ENCODE results near the gene TEAD4.

TEAD4 gene

GRCh38 chr12:3042394-3042793, 83.2 kb downstream of the TEAD4 start:
- no peak overlapping the region for H3K9ac ChIP-seq (ENCODE audit: low read depth, low read length)
- TF ChIP-seq EZH2 (IDR thresholded peaks at IDR 0.05; ENCODE audit: borderline replicate concordance, low read depth, low read length, severe bottlenecking) (no peak), CTCF (IDR thresholded peaks at IDR 0.05; ENCODE audit: borderline replicate concordance, extremely low read depth, low read length, poor library complexity, severe bottlenecking) (no peak)

GRCh38 chr12:3042826-3043225, 83.6 kb downstream of the TEAD4 start:
- H3K27me3 ChIP-seq (ENCODE audit: insufficient read depth, low read length, poor library complexity), result peaks cover 6% of the 10 kb centered on the region
- no peak overlapping the region for H3K4me3 ChIP-seq (ENCODE audit: low read depth in 1 of 2, low read length in 2 of 2)
- no peak overlapping the region for H2AFZ ChIP-seq (ENCODE audit: low read depth, low read length)
- H3K27ac ChIP-seq (ENCODE audit: low read length), result no peak overlapping the region
- TF ChIP-seq CTCF (IDR thresholded peaks at IDR 0.05; ENCODE audit: borderline replicate concordance, extremely low read depth, low read length, poor library complexity, severe bottlenecking), result no peak
- TF ChIP-seq EZH2 (IDR thresholded peaks at IDR 0.05; ENCODE audit: borderline replicate concordance, low read depth, low read length, severe bottlenecking), result no peak
- H3K36me3 ChIP-seq (ENCODE audit: insufficient read depth, low read length), result no peaks in the 10 kb centered on the region
- no peak for ATAC-seq (ENCODE audit: insufficient read depth, low read depth)
- no peak overlapping the region for H3K4me2 ChIP-seq (ENCODE audit: insufficient read depth, low read length)
- no peaks in the 10 kb centered on the region for H3K79me2 ChIP-seq (ENCODE audit: insufficient read depth, low read length)
- no peaks in the 10 kb centered on the region for H3K9me3 ChIP-seq (ENCODE audit: insufficient read depth, low read length, severe bottlenecking)
- DNase-seq, result no peak
- no peaks in the 10 kb centered on the region for H3K4me1 ChIP-seq (ENCODE audit: insufficient read depth, low read length)
- H3K9ac ChIP-seq (ENCODE audit: low read depth, low read length), result no peak overlapping the region
- peaks cover 10% of the 10 kb centered on the region; the same call in 1 of the 2 replicates for H4K20me1 ChIP-seq (ENCODE audit: insufficient read depth, low read length)

More at GRCh38 chr12:3042394-3042793, 83.2 kb downstream of the TEAD4 start:
- Histone ChIP-seq H3K4me2 (ENCODE audit: insufficient read depth, low read length) (no peak overlapping the region), H3K27me3 (ENCODE audit: insufficient read depth, low read length, poor library complexity) (peaks cover 6% of the 10 kb centered on the region), H3K9me3 (ENCODE audit: insufficient read depth, low read length, severe bottlenecking) (no peaks in the 10 kb centered on the region), H3K4me1 (ENCODE audit: insufficient read depth, low read length) (no peaks in the 10 kb centered on the region), H4K20me1 (ENCODE audit: insufficient read depth, low read length) (peaks cover 10% of the 10 kb centered on the region; the same call in 1 of the 2 replicates), H3K36me3 (ENCODE audit: insufficient read depth, low read length) (no peaks in the 10 kb centered on the region), H2AFZ (ENCODE audit: low read depth, low read length) (no peak overlapping the region), H3K27ac (ENCODE audit: low read length) (no peak overlapping the region), H3K79me2 (ENCODE audit: insufficient read depth, low read length) (no peaks in the 10 kb centered on the region), H3K4me3 (ENCODE audit: low read depth in 1 of 2, low read length in 2 of 2) (no peak overlapping the region)
- ATAC-seq (ENCODE audit: insufficient read depth, low read depth) (no peak), DNase-seq (no peak)

- Histone ChIP-seq H3K36me3 (ENCODE audit: insufficient read depth, low read length) (no peaks in the 10 kb centered on the region), H3K79me2 (ENCODE audit: insufficient read depth, low read length) (no peaks in the 10 kb centered on the region), H4K20me1 (ENCODE audit: insufficient read depth, low read length) (peaks cover 10% of the 10 kb centered on the region; the same call in 1 of the 2 replicates), H3K9ac (ENCODE audit: low read depth, low read length) (no peak overlapping the region), H3K27me3 (ENCODE audit: insufficient read depth, low read length, poor library complexity) (peaks cover 6% of the 10 kb centered on the region), H3K27ac (ENCODE audit: low read length) (no peak overlapping the region), H3K4me2 (ENCODE audit: insufficient read depth, low read length) (no peak overlapping the region), H3K4me1 (ENCODE audit: insufficient read depth, low read length) (no peaks in the 10 kb centered on the region), H3K4me3 (ENCODE audit: low read depth in 1 of 2, low read length in 2 of 2) (no peak overlapping the region), H3K9me3 (ENCODE audit: insufficient read depth, low read length, severe bottlenecking) (no peaks in the 10 kb centered on the region), H2AFZ (ENCODE audit: low read depth, low read length) (no peak overlapping the region)
- TF ChIP-seq EZH2 (IDR thresholded peaks at IDR 0.05; ENCODE audit: borderline replicate concordance, low read depth, low read length, severe bottlenecking) (no peak), CTCF (IDR thresholded peaks at IDR 0.05; ENCODE audit: borderline replicate concordance, extremely low read depth, low read length, poor library complexity, severe bottlenecking) (no peak)
- ATAC-seq (ENCODE audit: insufficient read depth, low read depth) (no peak), DNase-seq (no peak)
Observed at GRCh38 chr12:3043406-3043805, 84.2 kb downstream of the TEAD4 start.
